AG10803 (cell line): Measurements from ENCODE around the gene FAXDC2.

Experiments used
- DNase-seq: peaks from one replicate; pipeline ENCODE4 v3.0.0; 2010; ENCODE audit warnings: low read depth
- H3K4me3 ChIP-seq: 2 replicates; pipeline ENCODE4 v1.5.1; 2011; ENCODE audit warnings: mild to moderate bottlenecking, low read length, control low read depth
- TF ChIP-seq, protein P1 (sequence below): conservative IDR thresholded peaks from 2 replicates; pipeline ENCODE4 v1.5.1; 2011; ENCODE audit warnings: mild to moderate bottlenecking, low read length, control low read depth, inconsistent platforms

Gene FAXDC2

DNA sequence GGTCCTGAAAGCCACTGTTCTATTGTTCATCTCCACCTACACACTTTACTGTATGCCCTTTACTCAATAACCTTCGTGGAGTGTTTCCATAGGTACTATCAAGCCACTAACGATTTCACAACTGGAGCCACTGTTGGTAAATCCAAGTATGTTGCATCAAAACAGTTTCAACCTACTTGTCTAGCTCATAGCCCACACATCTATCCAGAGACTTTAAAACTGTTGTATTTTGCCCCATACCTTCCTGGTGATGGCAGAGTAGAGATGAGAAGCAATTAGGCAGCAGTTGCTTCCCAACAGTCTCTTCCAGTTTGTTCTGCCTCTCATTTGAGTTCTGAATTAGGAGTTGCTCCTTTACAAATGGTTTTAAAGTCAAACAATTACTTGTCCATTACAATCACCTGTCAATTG lies 607 bp downstream of the FAXDC2 start:
- DNase-seq = peak; percentile 58
- H3K4me3 ChIP-seq = peak overlapping the region; percentile 76
- TF ChIP-seq, protein P1, sequence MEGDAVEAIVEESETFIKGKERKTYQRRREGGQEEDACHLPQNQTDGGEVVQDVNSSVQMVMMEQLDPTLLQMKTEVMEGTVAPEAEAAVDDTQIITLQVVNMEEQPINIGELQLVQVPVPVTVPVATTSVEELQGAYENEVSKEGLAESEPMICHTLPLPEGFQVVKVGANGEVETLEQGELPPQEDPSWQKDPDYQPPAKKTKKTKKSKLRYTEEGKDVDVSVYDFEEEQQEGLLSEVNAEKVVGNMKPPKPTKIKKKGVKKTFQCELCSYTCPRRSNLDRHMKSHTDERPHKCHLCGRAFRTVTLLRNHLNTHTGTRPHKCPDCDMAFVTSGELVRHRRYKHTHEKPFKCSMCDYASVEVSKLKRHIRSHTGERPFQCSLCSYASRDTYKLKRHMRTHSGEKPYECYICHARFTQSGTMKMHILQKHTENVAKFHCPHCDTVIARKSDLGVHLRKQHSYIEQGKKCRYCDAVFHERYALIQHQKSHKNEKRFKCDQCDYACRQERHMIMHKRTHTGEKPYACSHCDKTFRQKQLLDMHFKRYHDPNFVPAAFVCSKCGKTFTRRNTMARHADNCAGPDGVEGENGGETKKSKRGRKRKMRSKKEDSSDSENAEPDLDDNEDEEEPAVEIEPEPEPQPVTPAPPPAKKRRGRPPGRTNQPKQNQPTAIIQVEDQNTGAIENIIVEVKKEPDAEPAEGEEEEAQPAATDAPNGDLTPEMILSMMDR = peak; percentile 37; the same call in 1 of the 2 replicates

DNA sequence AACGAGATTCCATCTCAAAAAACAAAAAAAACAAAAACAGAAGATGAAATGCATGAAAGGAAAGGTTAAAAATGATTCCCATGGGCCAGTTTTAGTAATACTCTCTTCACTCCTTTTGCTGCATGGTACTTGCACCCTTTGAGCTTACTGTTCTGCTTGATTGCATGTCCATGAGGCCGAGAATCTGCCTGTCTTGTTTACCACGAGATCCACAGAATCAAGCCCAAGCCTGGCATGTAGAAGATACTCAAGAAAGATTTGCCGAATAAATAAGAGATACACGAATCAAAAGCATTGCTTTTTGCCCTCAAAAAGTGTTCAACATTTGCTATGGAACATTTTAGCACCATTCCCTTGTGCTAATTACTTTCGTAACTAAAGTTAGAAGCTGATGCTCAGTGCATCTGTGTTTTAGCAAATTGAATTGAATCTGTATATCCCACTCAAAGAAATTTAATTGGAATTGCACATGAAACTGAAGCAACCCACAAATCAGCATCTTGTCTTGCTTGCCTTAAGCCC lies 1.1 kb downstream of the FAXDC2 start:
- TF ChIP-seq, protein P1 = no peak
- no peak for DNase-seq
- H3K4me3 ChIP-seq = peak overlapping the region; percentile 76

DNA sequence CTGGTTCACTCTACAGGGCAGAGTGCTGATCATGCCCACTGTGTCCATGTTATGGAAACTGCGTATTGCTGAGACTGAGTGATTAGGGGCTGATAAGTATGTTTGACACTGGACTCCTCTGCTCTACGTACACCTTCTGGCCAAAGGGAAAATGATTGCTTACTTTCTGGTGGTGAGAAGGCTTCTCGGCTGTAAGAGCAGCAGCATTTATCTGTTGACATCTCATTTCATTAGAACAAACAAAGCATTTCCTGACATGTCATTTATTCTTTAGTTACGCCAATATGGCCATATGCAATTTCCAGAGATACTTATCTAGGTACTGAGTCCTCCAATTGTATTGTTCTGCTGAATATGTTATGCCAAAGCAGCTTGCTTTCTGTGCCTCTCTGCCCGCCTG lies 5.6 kb downstream of the FAXDC2 start:
- TF ChIP-seq, protein P1 = no peak
- H3K4me3 ChIP-seq = no peak overlapping the region
- DNase-seq = no peak

DNA sequence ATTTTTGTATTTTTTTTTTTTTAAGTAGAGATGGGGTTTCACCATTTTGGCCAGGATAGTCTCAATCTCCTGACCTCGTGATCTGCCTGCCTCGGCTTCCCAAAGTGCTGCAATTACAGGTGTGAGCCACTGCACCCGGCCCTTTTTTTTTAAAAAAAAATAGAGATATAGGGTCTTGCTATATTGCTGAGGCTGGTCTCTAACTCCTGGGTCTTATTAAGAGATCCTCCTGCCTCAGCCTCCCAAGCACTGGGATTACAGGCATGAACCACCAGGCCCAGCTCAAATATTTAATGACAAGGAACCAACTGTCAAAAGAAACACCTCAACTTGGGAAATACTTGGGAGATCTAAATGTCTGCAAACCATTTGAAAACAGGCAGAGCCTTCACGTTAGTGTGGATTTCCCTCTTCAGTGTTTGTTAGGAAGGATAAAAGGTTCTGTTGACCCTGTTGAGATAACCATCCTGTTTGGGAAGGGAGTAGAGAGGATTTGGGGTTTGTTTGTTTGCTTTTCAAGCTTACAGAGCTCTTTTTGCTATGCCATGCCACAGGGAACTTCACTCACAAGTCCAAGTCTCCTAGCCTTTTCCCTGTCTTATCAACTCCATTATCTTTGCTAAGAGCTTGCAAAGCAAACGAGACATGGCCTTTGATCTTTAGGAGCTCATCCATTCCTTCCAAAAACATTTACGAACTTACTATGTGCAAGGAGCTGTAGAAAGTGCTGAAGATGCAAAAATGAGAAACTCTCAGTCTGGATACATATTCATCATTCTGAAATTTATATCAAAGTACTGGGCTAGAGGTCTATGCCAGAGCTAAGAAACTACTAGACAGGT lies 7.5 kb downstream of the FAXDC2 start:
- DNase-seq = no peak
- TF ChIP-seq, protein P1 = no peak

DNA sequence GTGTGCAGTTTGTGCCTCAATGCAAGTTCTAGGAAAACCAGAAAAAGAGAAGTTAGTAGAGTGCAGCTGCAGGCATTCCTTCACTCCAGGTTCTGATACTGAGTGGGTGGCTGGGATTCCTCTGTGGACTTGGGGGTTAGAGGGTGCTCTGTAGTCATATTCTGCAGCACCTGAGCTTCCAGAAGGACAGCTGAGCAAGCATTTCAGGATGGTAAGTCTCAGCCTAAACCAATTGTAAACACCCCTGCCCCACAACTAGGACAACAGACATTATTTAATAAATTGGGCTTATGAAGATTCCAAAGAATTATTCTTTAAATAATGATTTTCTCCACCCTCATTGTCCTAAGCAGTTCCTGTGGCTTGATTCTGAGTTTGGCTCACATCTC lies 9.1 kb downstream of the FAXDC2 start:
- H3K4me3 ChIP-seq = no peak overlapping the region
- no peak for DNase-seq
- TF ChIP-seq, protein P1 = no peak

More for the DNA sequence above, 7.5 kb downstream of the FAXDC2 start:
- no peak overlapping the region for H3K4me3 ChIP-seq

DNA sequence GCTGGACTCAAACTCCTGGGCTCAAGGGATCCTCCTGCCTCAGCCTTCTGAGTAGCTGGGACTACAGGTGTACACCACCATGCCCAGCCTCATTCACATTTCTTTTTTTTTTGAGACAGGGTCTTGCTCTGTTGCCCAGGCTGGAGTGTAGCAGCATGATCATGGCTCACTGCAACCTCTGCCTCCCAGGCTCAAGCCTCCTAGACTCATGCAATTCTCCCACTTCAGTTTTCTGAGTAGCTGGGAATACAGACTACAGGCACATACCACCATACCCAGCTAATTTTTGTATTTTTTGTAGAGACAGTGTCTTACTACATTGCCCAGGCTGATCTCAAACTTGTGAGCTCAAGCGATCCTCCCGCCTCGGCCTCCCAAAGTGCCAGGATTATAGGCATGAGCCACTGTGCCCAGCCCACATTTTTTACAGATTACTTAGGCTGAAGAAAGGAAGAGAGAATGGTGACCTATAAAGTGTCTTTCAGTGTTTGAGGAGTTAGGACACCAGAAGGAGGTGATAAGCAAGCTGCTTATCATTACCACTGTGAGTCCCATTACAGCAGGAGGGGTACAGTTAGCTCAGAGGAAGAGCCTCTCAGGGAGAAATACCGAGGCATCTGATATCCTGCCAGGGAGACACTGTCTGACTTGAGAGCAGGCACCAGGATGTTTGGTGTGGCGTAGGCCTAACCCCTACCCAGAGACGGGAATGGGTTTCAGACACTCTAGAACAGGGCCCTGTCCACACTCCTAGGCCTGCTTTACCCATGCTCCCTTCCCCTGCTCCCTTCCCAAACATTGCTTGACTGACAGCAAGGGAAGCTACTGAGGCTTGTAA lies 9.7 kb downstream of the FAXDC2 start:
- H3K4me3 ChIP-seq = no peak overlapping the region
- no peak for DNase-seq
- TF ChIP-seq, protein P1 = no peak
